Epithelial cell of prostate (primary cell): ENCODE results near the gene C2CD3.
"Not testable (repeated sequence)": the region's sequence is repeated elsewhere in the genome, so short reads cannot be mapped to it uniquely, and the experiment has no call there.

Experiments
- DNase-seq: peaks from one replicate; pipeline ENCODE4 v3.0.0-alpha.2; 2011; ENCODE audit warnings: low read depth, low spot score
- H3K27ac ChIP-seq: fragments of 450-650 bp; 2 replicates; pipeline ENCODE4 v1.5.1; 2017; ENCODE audit warnings: mild to moderate bottlenecking

Gene C2CD3

DNA sequence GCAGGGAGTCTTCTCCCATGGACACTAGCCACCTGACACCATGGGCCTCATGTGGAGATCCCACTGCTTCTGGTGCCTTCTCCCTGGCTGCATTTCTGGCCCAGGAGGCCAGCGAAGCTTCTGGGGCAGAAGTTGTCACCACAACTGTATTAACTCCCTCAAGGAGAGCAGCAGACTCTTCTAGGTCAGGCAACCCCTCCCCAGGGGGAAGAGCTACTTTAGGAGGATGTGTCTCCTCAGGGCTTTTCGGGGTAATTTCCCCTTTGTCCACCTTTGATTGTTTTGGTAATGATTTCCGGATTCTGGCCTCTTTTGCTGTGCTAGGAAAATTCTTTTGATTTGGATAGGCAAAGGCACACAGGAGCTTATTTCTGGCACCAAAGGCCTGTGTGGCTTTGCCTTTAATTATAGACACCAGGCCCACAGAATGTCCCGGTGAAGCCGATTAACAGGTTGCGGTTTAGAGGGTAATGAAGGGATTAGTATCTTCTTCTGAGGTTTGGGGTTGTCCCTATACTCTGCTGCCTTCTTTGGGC, 179.3 kb downstream of the C2CD3 start:
- H3K27ac ChIP-seq: no peak overlapping the region
- no peak for DNase-seq

DNA sequence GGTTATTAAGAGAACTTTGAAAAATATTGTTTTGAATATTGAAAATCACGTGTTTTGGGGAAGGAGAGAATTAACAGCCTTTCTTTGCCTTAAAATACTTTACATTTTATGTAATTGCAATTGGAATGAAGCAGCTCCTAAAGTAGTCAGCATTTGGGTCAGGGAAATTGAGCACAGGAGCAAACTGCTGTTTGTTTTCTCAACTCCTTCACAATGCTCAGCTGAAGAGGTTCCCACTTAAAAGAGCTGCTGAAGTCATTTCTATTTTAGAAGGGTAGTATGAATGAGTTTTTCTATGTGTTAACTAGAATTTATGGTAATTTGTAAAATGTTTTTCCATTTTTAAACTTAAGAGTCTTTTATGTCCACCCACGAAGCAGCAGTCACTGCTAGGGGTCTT, 180.1 kb downstream of the C2CD3 start:
- no peak overlapping the region for H3K27ac ChIP-seq

GRCh38 chr11:73989156-73989555, 181.6 kb downstream of the C2CD3 start:
- no peak for DNase-seq
- H3K27ac ChIP-seq: no peak overlapping the region

More for the DNA sequence above, 180.1 kb downstream of the C2CD3 start:
- no peak for DNase-seq

GRCh38 chr11:73988227-73988626, 182.6 kb downstream of the C2CD3 start:
- H3K27ac ChIP-seq: no peak overlapping the region
- DNase-seq: no peak

DNA sequence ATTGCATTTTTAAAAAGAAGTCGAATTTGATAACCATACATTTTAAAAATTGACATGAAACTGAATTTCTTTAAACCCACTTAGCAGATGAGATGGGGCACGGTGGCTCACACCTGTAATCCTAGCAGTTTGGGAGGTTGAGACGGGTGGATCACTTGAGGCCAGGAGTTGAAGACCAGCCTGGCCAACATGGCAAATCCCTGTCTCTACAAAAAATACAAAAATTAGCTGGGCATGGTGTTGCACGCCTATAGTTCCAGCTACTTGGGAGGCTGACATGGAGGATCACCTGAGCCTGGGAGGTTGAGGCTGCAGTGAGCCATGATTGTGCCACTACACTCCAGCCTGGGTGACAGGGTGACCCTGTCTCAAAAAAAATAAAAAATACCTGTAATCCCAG, 185.1 kb downstream of the C2CD3 start:
- not testable (repeated sequence) for H3K27ac ChIP-seq, DNase-seq

DNA sequence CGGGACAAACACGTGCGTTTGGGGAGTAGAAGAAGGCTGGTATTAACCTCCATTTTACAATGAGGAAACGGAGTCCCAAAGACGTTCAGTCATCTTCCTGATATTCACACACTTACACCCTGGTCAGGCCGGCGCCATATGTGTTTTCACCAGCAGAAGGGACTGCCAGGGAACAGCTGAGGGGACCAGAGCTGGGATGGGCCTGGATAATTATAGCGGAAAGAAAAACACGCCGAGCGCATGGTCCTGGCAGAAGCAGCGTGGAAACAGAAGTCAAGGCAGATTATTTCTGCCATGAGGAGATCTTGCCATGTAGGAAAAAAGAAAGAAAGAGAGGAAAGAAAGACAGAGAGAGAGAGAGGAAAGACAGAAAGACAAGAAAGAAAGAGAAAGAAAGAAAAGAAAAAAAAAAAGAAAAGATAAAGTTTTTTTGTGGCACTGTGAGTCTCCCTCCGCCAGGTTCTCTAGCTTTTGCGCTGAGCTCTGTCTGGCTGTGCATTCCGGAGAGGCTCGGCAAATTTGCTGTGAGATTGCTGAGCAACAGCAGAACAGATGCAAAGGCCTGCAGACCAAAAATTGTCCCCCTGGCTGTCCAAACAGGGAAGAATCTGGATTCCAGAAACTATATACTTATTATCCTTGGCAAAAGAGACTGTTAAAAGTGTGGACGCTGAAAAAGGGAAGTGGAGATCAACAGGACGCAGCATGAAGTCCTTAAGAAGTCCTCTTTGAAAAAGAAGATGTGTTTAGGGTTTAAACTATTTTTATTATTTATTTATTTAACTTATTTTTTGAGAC, 186.9 kb downstream of the C2CD3 start:
- DNase-seq: no peak
- H3K27ac ChIP-seq: no peak overlapping the region

DNA sequence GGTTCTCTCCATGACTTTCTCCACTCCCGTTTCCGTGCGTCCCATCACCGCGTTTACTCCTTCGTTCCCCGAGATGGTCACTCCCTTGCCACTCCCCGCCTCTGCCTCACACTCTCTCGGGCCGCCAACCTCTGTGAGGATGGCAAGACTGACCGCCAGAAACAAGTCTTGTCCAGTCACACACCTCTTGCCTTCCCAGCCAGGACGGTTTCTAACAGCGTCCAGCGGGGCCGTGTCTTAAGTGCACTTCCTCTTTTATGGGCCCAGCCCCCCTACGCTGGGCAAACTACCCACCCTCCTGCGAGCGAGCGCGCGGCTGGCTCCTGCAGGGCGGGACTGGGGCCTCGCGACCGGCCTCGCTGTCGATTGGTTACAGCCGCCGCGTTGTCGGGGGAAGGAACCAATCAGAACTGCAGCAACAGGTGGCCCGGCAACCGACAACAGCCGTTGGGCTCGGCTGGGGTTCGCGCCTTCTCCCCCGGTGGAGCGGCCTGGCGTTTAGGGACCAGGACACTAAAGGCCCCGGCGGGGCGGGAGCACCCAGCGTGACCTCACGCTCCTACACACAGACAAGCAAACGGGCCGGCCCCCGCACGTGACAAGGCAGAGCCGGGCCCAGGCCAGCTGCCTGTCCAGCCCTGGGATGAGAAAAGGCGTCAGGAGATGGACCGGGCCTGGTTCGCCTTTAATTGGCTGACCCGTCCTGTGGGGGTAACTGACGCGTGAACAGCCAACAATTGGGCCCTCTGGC, 187.6 kb downstream of the C2CD3 start:
- peak overlapping the region; percentile 1 for H3K27ac ChIP-seq
- DNase-seq: no peak

GRCh38 chr11:73982595-73982989, 188.2 kb downstream of the C2CD3 start, which contains the start of gene UCP2:
Gene UCP2, minus strand, starts transcription at chr11:73982843. Its CDS starts 4,465 bp downstream, at chr11:73978378.
- peak within 1 kb of the TSS; percentile 1 for H3K27ac ChIP-seq
- no peak for DNase-seq

GRCh38 chr11:73981051-73981805, 189.6 kb downstream of the C2CD3 start:
- DNase-seq: no peak
- peak overlapping the region; percentile 40 for H3K27ac ChIP-seq

- DNase-seq: no peak
- H3K27ac ChIP-seq: peak overlapping the region; percentile 40
These were observed 190.5 kb downstream of the C2CD3 start for GRCh38 chr11:73980001-73980961.

- DNase-seq: no peak
- no peak overlapping the region for H3K27ac ChIP-seq
These were observed 192.2 kb downstream of the C2CD3 start for GRCh38 chr11:73978576-73979086.

DNA sequence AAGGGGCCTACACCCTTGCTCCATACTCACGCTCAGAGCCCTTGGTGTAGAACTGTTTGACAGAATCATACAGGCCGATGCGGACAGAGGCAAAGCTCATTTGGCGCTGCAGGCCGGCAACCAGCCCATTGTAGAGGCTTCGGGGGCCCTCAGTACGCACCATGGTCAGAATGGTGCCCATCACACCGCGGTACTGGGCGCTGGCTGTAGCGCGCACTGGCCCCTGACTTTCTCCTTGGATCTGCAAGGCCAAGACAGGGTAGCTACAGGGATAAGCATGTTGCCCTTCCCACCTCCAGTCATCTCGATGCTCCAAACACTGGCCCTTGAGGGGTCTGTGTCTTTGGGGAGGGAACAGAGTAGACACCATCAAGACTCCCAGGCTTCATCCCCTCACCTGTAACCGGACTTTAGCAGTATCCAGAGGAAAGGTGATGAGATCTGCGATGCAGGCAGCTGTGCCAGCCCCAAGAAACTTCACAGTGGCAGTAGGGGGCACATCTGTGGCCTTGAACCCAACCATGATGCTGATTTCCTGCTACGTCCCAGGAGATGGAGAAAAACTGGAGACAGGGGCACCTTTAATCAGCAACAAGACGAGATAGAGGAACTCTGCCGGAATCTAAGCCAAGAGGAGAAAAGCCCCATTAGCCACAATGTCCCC, 192.8 kb downstream of the C2CD3 start:
- DNase-seq: no peak
- H3K27ac ChIP-seq: no peak overlapping the region

DNA sequence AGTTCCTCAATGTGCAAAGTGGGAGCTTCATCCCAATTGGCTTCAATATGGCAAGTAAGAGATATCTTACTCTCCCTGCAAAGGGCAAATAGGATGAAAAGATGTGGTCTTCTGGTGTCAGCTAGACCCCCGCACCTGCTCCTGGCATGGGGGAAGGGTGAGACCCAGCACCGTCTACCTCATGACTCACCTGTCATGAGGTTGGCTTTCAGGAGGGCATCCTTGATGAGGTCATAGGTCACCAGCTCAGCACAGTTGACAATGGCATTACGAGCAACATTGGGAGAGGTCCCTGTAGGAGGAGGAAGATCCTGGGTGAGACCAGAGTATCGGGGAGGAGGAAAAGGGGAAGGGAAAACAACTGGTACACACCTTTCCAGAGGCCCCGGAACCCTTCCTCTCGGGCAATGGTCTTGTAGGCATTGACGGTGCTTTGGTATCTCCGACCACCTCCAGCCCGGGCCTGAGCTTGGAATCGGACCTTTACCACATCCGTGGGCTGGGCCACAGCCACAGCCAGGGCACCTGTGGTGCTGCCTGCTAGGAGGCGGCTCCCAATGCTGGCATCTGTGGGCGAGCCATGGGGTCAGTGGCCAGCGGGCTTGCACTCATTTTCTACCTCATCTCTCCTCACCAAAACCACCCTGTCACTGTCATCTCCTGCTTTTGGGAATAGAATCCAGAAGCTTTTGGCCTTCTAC, 194.2 kb downstream of the C2CD3 start:
- no peak overlapping the region for H3K27ac ChIP-seq
- no peak for DNase-seq

DNA sequence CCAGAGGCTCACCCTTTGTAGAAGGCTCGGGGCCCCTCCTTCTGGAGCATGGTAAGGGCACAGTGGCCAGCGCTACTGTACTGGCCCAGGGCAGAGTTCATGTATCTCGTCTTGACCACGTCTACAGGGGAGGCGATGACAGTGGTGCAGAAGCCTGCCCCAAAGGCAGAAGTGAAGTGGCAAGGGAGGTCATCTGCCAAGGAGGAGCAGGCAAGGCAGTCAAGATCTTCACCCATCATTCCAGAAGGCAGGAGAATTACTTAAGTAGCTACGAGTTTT, 195.4 kb downstream of the C2CD3 start:
- DNase-seq: no peak
- H3K27ac ChIP-seq: no peak overlapping the region

- DNase-seq: no peak
- H3K27ac ChIP-seq: no peak overlapping the region
These were observed 196.0 kb downstream of the C2CD3 start for GRCh38 chr11:73974604-73975478.

- H3K27ac ChIP-seq: no peak overlapping the region
- DNase-seq: no peak
These were observed 198.0 kb downstream of the C2CD3 start for GRCh38 chr11:73972620-73973449.

DNA sequence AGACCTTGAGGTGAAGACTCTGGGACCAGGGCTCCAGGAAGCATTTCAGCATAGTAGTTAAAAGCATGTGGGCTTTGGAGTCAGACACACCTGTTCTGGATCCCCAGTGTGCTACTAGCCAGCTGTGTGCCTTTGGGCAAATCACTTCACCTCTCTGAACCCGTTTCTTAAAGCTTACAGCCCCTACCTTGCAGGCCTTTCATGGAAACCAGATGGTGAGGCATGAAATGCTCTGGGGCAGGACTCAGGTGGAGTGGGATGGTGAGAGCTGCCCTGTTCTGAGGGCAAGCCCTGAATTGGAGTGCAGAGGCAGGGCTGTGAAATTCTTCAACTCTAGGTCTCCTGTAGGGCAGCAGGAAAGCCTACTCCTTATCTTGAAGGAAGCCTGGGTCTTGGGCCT, 198.6 kb downstream of the C2CD3 start:
- DNase-seq: no peak
- H3K27ac ChIP-seq: no peak overlapping the region
